GM18517 (cell line): Measurements from ENCODE around the gene FYCO1.
A peak's percentile ranks its signal among the peaks of the same experiment; 100 is the strongest.
"Not testable (repeated sequence)": the region's sequence is repeated elsewhere in the genome, so short reads cannot be mapped to it uniquely, and the experiment has no call there.

ENCODE experiments used
- ATAC-seq: cut with Tn5 transposase; IDR thresholded peaks from one replicate; pipeline ENCODE4 v1.9.1; 2021; ENCODE audit warnings: mild to moderate bottlenecking, moderate library complexity; ENCODE audit not compliant: unreplicated experiment

The FYCO1 gene

DNA sequence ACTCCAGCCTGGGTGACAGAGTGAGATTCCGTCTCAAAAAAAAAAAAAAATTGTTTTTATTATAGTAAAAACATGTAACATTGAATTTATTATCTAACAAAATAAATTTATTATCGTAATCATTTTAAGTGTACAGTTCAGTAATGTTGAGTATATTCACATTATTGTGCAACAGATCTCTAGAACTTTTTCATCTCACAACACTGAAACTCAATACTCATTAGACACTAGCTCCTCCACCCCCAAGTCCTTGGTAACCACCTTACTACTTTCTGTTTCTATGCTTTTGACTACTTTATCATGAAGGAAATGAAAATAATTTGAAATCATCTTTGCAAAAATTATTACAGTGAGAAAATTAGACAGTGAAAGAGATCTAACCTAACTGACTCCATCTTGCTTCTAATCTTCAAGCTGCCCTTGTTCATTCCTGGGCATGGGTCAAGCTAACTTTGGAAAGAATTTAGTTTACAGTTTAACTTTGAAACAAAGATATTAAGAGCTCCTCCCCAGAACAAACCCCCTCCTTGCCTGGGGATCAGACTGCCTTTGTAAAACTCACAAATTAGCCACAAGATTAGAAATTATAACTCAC is 15.0 kb upstream of the FYCO1 start:
- no peak for ATAC-seq

GRCh38 chr3:46008058-46008457 is 12.4 kb upstream of the FYCO1 start:
- ATAC-seq, result no peak

- no peak for ATAC-seq
Measured at GRCh38 chr3:46007280-46007679, 11.7 kb upstream of the FYCO1 start.

- ATAC-seq, result no peak
Measured at GRCh38 chr3:46006238-46007032, 10.8 kb upstream of the FYCO1 start.

GRCh38 chr3:46003706-46004105 is 8.1 kb upstream of the FYCO1 start:
- not testable (repeated sequence) for ATAC-seq

DNA sequence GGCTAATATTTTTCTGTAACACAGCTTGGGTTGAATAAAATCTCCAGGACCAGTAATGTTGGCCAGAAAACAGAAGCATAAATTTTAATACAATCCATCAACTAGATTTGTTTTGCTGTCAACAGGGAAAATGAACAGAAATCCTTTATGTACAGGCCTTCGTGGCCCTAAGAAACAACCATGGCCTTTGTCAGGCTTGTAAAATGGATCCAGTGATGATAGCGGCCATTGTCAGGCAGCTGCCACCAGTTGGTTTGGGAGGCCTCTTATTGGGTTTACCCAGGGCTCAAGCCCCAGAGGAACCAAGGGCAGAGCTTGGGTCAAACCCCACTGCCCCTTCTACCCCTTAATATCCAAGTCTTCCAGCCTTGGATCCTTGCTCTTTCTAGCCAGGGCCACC is 5.6 kb upstream of the FYCO1 start:
- ATAC-seq, result no peak

DNA sequence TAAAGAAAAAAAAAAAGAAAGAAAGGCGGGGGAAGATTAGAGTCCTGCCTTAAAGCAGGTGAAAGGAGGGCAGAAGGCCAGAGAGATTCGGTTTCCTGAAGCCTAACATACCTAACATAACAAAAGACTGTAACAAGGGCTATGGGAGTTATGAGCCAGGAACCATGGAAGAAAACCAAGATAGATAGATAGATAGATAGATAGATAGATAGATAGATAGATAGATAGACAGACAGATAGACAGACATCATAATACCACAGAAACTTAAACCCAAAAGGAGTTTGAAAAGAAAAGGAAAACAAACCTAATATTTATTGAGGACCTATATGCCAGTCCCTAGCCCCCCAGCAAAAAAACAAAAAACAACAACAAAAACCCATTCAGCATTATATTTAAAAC is 2.3 kb upstream of the FYCO1 start:
- no peak for ATAC-seq

DNA sequence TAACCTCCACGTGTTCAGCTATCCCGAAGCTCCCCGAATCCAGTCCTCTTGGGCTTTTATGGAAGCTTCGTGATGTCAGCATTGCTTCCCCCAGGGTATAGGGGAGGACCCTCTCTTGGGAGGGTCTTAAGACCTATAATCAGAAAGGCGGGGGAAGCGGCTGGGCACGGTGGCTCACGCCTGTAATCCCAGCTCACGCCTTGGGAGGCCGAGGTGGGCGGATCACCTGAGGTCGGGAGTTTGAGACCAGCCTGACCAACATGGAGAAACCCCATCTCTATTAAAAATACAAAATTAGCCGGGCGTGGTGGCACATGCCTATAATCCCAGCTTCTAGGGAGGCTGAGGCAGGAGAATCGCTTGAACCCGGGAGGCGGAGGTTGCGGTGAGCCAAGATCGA is 1.9 kb upstream of the FYCO1 start:
- not testable (repeated sequence) for ATAC-seq

- ATAC-seq, result peak; percentile 20
Measured at GRCh38 chr3:45994419-45995235, 997 bp downstream of the FYCO1 start.

- no peak for ATAC-seq
Measured at GRCh38 chr3:45993421-45994027, 2.1 kb downstream of the FYCO1 start.

DNA sequence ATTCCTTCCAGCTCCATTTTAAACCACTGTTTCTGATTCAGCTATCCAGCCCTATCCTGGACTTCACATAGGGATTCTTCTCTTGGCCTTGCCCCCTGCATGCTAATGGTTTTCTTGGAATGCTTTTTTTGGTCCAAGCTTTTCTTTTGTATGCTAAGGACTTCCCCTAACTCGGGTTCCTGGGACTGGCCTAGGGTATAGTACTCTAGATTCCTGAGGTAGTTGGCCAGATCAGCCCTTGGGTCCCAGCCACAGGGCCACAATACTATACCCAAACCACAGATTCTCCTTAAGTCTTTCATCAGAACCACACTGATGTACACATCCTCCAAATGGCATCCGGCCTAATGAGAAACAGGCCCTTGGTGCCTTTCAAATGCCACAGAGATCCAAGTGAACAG is 2.8 kb downstream of the FYCO1 start:
- no peak for ATAC-seq

DNA sequence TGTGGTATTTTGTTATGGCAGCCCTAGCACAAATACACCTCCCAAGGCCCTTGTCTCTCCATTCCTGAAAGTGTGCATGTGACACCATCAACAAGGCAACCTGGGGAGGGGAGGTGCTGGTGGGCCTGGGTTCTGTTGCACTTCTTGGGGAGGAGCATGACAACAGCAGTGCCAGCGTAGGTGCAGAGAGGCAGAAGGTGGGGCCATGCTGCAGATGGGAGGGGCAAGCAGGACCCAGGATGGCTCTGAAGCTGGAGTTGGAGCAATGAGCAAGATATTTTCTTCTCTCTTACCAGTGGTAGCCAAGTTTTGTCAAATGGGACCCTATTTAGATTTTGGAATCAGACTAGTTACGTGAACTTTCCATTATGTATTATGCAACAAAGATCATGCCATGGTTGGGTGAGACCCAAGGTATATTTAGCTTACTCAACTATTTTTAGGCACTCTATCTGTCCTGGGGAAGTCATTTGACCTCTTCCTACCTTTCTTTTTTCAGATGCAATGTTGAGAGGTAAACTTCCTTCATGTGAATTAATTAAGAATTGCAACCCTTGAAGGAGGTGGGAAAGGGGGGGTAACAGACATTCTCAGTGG is 3.4 kb downstream of the FYCO1 start:
- ATAC-seq, result no peak

GRCh38 chr3:45991341-45991740 is 4.3 kb downstream of the FYCO1 start:
- ATAC-seq, result no peak

- no peak for ATAC-seq
Measured at GRCh38 chr3:45990181-45990580, 5.4 kb downstream of the FYCO1 start.

DNA sequence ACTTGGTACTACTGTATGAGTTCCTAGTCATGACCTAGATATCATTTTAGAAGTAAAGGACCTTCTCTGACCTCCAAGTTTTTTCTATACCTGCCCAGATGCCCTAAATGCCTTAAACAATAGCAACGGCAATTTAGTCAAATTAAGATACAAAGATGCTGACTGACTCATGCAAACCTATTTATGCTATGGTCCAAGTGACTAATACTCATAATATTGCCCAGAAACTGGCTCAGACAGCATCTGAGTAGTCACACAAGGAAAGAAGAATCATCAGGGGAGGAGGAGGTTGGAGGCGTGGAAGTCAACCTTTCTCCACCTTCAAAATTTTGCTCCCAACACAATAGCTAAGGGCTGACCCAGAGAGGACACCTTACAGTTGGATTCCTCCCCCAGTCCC is 6.8 kb downstream of the FYCO1 start:
- no peak for ATAC-seq

- ATAC-seq, result no peak
Measured at GRCh38 chr3:45988362-45988761, 7.3 kb downstream of the FYCO1 start.

DNA sequence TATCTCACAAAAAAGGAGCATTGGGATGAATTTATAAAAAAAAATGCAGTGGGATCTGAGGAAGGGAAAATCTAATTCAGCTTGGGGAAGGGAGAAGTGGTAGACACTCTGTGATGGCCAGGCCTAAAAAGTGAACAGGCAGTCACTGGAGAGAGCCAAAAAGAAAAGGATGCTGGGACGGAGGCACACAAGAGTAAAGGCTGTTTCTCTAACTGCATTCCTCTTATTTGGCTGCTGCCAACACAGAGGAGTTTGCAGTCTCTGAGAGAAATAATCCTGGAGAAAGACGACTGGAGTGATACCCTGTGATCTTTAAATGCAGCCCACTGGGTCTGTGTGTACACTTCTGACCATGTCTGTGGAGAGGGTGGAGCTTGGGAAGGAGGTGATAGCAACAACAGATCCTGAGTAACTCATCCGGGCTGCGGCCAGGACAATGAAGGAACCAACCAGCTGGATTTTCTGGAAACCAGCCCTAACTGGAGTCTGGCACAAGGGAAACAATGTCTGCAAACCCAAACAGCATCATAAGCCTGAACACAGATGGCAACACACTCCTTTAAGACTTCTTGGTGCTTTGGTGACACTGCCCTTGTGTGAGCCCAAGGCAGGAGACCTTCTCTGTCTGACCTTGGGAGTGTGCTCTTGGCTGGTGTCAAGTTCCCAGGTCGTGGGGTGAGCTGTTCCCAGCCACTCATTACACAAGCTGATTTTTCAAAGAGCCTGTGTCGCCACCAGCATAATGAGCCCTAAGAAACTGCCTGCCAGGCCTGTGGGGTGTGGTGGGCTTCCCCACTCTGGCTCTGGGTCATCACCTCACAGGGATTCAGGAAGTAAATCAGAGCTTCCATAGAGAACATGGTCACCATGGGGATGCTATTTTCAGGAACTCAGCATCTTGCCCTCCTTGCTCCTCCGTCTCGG is 8.0 kb downstream of the FYCO1 start:
- ATAC-seq, result no peak

- no peak for ATAC-seq
Measured at GRCh38 chr3:45986303-45986982, 9.2 kb downstream of the FYCO1 start.

DNA sequence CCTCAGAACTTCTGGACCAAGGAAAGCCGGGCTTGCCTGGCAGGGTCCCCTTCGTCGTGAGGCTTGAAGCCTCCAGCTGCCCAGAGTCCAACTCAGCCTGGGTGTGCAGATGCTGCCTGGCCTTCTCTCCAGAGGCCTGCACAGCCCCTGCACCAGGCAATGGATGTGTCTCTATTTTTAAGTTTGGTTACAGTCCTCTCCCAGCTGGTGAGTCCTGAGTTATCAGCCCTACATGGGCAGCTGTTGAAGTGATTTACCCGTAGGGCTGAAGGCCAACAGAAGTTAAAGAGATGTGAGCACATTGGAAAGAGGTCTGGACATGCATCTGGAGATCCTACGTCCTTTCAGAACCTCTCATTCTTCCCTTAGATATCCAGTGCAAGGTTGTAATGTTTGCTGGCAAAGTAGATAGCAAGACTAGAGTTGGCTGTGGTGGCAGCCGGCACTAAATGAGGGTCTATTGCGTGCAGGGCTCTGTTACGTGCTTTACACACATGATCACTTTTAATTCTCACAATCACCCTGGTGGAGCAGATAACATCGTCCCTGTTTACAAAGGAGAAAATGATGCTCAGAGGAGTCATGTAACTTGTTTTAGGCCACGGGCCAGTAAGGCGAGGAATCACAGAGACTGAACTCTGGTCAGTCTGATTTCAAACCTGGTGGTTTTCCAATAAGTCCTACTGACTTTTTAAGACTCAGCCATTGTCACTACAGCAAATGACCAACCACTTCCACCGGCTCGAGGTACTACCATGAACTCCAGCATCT is 9.9 kb downstream of the FYCO1 start:
- no peak for ATAC-seq
